Erythroblast (primary cell): ENCODE data around the gene NCAPD3.

Source experiments
- GATA1 ChIP-seq: IDR thresholded peaks from 2 replicates; pipeline ENCODE4 v1.6.1; 2011; ENCODE audit warnings: low read depth, mild to moderate bottlenecking, control low read depth, low read length, moderate library complexity
- POLR2A ChIP-seq: IDR thresholded peaks from 2 replicates; pipeline ENCODE4 v1.6.1; 2011; ENCODE audit warnings: mild to moderate bottlenecking, low read length

GRCh38 chr11:134237557-134237922, 13.8 kb upstream of the NCAPD3 start:
- TF ChIP-seq POLR2A: no peak
- TF ChIP-seq GATA1: no peak
